ENCODE data around the gene USH2A.
"Not testable (repeated sequence)": the region's sequence is repeated elsewhere in the genome, so short reads cannot be mapped to it uniquely, and the experiment has no call there.

USH2A gene

GRCh38 chr1:216387782-216388181, 35.5 kb downstream of the USH2A start:
- DNase-seq, result no peak

- no peak for DNase-seq
Observed at GRCh38 chr1:216379441-216379840, 43.8 kb downstream of the USH2A start.

GRCh38 chr1:216368249-216368648, 55.0 kb downstream of the USH2A start:
- no peak for DNase-seq

DNA sequence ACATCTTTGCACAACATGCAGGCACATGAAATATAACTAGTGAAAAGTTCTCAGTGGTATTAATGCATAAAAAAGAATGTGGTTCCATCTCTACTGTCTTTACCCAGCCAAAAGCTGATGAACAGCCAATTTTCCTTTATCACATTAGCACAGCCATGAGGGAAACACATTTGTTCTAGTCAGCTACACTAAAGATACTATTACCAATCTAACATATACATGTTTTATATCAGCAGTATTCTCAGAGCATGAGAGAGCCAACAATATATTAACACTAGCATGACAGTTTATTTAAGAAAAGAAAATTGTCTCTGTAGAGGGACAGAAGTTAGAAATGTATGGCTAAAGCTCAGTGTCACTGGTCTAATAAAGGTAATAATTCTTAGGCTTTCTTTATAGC, 56.3 kb downstream of the USH2A start:
- DNase-seq, result no peak

GRCh38 chr1:216356945-216357344, 66.3 kb downstream of the USH2A start:
- no peak for DNase-seq

- DNase-seq, result no peak
Observed at GRCh38 chr1:216350186-216350585, 73.1 kb downstream of the USH2A start.

GRCh38 chr1:216346526-216346925, 76.7 kb downstream of the USH2A start:
- DNase-seq, result no peak

DNA sequence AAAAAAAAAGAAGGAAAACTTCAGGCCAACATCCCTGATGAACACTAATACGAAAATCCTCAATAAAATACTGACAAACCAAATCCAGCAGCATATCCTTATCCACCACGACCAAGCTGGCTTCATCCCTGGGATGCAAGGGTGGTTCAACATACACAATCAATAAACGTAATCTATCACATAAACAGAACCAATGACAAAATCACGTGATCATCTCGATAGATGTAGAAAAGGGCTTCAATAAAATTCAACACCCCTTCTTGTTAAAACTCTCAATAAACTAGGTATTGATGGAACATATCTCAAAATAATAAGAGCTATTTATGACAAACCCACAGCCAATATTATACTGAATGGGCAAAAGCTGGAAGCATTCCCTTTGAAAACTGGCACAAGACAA, 82.7 kb downstream of the USH2A start:
- DNase-seq, result not testable (repeated sequence)

DNA sequence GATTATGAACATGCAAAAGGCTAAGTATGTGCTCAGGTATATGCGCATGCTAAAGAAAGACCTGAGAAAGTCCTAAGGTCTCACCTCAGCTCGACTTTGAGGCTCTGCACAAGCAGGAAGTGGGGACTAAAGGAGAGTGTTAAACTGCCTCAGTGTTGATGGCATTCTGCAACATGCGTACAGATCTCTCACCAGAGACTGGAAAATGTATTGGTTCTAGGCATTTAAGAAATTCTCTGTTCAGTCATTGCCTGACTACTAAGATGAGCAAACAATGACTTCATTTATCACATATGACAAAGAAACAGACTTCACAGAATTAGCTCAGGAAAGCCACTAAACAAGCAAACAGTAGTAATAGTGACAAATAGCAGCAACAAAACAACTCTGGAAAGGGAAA, 90.8 kb downstream of the USH2A start:
- no peak for DNase-seq

- DNase-seq, result no peak
Observed at GRCh38 chr1:216332003-216332402, 91.2 kb downstream of the USH2A start.

DNA sequence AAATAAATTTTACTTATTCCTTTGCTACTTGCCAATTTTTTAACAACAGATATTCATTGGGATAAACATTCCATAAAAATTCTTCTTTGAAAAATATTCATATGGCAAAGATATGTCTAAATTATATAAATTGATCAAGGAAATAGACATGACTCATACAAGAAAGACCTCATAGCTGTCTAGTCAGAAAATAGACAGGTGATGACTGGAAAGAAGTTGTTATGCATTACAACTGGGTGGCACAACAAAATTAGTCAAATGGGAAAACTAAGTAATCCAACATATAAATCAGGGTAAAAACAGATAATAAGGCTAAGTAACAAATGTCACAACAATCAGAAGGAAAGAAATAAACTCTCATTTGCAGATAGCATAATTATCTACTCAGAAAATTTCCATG, 92.0 kb downstream of the USH2A start:
- no peak for DNase-seq

DNA sequence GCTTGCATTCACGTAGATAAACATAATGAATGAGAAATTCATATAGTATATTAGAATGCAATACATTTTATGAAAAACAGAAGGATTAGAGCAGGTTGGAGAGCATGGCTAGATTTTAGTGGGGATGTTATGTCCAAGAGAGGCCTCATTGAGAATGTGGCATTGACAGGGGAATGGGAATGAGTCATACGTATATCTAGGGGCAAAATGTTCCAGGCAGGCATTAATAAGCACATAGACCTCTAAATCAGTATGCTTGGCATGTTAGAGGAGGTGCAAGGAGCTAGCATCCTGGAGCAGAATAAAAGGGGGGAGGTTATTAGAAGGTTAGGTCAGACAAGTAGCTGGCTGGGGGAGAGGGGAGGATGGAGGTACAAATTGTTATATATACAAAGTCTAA, 93.0 kb downstream of the USH2A start:
- no peak for DNase-seq

DNA sequence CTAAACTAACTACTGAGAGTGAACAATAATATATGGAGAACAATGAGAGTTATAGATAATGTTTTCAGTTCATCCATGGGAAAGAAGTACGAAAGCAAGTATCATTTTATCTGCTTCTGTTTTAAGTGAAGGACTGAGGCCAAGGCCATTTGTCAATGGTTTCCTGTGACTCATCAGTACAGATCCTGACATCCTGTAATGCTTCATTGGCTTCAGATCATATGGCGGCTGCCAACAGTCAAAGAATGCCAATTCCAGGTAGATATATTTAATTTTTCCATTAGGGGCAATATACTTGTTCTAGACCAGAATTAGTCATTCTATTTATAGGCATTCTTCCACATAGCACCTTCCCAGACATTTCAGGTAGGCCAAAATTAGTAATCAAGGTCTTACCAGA, 97.3 kb downstream of the USH2A start:
- DNase-seq, result no peak

GRCh38 chr1:216325336-216325735, 97.9 kb downstream of the USH2A start:
- no peak for DNase-seq

- DNase-seq, result no peak
Observed at GRCh38 chr1:216323344-216323743, 99.9 kb downstream of the USH2A start.

DNA sequence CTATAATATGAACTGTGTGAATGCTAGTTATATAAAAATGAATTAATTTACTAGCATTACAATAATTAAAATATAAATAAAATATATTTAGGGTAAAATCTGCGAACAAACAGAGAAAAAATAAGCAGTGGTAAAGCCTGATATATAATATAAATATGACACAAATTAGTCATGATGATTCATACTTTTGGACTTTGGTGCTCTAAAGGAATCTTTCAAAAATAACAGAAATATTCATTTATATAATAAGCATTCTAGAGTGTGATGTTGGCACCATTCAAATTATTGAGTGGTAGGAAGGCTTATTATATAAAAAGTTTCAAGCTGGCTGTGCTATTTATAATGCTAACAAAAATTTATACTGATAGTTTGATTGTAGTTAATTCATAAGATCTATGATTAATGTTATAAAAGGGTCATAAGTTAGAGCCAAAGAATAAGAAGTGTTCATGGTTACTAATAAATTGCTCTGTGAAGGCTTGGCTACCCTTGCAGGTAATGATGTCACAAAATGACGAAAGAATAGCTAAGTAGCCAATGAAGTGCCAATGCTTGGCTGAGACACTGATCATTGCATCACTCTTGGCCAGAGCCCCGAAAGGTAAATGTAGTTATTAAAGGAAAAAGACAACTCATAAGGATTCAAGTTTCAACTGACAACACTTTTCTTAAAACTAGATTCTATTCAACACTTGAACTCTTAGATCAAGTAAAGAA, 108.7 kb downstream of the USH2A start:
- no peak for DNase-seq

DNA sequence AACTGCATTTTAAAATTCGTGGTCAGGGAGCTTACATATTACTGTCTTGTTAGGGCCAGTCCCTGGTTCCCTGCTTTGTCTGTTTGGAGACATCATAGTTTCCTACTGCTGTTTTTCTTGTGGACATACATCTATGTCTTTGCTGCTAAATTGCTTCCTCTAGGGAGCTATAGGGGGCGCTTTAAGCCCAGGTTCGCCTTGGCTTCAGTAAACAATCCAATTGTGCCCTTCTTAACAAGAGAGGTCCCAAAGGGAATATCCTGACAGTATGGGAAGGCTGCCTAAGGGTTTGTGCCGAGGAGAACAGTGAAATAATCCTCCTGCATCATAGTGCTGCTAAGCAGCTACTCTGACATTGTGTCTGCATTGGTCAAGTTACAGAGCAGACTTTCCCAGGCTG, 112.5 kb downstream of the USH2A start:
- DNase-seq, result no peak

DNA sequence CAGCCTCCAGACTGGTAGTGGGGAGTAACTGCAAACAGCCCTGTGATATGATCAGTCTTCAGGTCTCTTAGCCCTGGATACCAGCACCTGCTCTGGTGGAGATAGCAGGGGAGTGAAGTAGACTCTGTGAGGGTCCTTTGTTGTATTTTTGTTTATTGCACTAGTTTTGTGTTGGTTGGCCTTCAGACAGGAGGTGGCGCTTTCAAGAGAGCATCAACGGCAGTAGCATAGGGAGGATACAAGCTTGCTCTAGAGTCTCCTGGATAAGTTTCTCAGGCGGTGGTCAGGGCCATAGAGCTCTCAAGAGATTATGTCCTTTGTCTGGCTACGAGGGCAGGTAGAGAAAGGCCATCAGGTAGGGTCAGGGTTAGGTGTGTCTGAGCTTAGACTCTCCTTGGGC, 116.4 kb downstream of the USH2A start:
- DNase-seq, result no peak

- DNase-seq, result no peak
Observed at GRCh38 chr1:216303690-216304089, 119.6 kb downstream of the USH2A start.

GRCh38 chr1:216293683-216294082, 129.6 kb downstream of the USH2A start:
- no peak for DNase-seq

DNA sequence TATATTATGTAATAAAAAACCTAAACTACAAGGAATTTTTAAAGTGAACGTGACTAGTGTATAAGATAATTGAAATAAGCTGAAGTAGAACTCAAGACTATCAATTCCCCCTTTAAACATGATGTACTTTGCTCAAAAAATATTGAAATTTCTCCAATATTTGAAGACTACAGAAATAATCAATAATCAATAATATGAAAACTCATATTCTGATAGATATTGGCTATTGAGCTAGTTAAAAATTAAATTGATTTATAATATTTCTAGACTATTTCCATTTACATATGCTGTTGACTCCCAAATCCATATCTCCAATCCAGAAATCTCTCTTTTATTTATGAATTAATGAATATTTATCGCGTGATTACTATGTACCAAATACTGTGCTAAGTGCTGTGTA, 133.2 kb downstream of the USH2A start:
- DNase-seq, result no peak

- no peak for DNase-seq
Observed at GRCh38 chr1:216285052-216285451, 138.2 kb downstream of the USH2A start.

DNA sequence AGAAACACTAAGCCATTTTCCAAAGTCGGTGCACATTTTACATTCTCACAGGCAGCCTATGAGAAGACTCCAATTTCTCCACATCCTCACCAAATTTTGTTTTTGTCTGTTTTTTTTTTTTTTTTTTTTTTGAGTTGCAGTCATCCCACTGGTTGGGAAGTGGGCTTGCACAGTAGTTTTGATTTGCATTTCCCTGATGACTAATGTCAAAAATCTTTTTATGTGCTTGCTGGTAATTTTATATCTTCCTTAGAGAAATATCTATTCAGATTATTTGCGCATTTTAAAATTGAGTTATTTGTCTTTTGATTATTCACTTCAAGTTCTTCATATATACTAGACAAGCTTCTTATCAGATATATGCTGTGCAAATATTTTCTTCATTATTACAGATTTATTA, 141.5 kb downstream of the USH2A start:
- no peak for DNase-seq

- DNase-seq, result no peak
Observed at GRCh38 chr1:216270086-216270773, 153.0 kb downstream of the USH2A start.

- no peak for DNase-seq
Observed at GRCh38 chr1:216261631-216262030, 161.6 kb downstream of the USH2A start.

All from activated CD4-positive, alpha-beta T cell treated with anti-CD3 and anti-CD28 coated beads for 48 hours (primary cell).